NCI-H1930 (cell line): ENCODE measurements around the gene AMIGO1.

Source experiments
- DNase-seq, 2 experiments: peaks; one replicate each; lab custom pipeline; 2025; lab: John Stamatoyannopoulos, UW

Gene AMIGO1

GRCh38 chr1:109502364-109502851 is 7.1 kb downstream of the AMIGO1 start:
- no peak for DNase-seq

- no peak for DNase-seq
Measured at GRCh38 chr1:109501644-109502363, 7.7 kb downstream of the AMIGO1 start.

- no peak for DNase-seq
Measured at GRCh38 chr1:109500941-109501381, 8.6 kb downstream of the AMIGO1 start.

DNA sequence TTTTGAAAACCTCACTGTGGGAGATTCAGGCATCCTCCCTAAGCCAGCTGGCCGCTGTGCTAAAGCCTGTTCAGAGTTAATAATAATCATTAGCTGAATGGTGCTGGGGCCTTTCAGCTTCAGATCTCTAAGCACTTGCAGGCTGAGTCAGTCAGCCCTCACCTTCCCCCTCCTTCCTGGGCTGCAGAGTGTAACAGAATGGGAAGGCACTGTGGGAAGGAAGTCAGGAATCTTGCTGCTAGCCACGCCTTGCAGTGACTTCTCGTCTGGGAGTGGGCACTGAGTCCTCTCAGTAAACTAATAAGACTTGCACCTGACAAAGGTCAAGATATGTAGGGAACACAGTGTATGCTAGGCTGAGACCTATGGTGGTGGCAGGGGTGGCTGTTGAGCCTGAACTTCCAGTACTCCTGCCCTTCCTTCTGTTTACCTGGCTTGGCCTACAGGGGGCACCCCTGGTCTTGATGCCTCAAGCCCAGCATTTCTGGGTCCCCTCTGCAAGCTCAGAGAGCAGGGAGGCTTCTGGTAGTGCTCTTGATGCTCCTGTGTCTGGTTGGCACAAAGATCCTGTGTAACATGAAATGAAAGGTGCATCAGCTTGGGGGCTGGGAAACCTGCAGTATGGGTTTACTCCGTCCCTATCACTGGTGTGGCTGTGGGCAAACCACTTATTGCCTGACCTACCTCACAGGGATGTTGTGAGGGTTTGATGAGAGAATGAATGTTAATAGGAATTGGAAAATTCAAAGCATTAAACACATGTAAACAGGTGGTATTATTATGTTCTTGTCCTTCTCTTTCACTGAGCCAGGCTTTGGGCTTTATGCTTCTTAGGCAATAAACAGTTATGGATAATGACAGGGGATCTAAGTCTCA is 9.6 kb downstream of the AMIGO1 start:
- DNase-seq = no peak

GRCh38 chr1:109499081-109499480 is 10.4 kb downstream of the AMIGO1 start:
- DNase-seq = no peak

GRCh38 chr1:109498161-109498801 is 11.2 kb downstream of the AMIGO1 start:
- DNase-seq = no peak

- no peak for DNase-seq
Measured at GRCh38 chr1:109497449-109498160, 11.9 kb downstream of the AMIGO1 start.

DNA sequence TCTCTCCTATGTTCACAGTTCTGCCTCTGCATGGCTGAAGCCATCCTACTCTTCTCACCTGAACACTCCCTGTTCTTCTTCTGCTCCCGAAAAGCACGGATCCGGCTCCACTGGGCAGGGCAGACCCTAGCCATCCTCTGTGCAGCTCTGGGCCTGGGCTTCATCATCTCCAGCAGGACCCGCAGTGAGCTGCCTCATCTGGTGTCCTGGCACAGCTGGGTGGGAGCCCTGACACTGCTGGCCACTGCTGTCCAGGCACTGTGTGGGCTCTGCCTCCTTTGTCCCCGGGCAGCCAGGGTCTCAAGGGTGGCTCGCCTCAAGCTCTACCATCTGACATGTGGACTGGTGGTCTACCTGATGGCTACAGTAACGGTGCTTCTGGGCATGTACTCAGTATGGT is 13.8 kb downstream of the AMIGO1 start:
- no peak for DNase-seq

- peak; percentile 79 to 89 for DNase-seq
Measured at GRCh38 chr1:109493805-109494539, 15.6 kb downstream of the AMIGO1 start, which contains the start of gene CYB561D1. CYB561D1 (plus strand) TSS chr1:109494094; CDS start chr1:109494140, 46 bp downstream.

DNA sequence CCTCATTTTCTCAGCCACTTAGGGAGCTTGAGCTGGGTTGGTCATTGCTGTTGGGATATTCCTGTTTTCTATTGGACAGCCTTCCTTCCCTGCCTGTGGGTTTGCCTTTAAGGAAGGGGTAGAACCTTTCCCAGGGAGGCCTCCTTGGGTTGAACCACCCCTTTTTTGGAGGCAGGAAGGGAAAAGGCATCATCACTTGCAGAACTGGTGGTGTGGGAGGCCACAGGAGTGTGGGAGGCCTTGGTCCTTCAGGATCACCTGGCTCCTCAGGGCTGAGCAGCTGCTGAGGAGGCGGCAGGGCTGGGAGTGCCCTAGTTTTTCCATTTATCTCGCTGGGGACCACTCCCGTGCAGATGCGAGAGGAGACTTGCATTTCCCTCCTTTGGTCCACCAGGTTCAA is 16.3 kb downstream of the AMIGO1 start:
- DNase-seq = no peak

- no peak for DNase-seq
Measured at GRCh38 chr1:109492779-109493178, 16.7 kb downstream of the AMIGO1 start.

GRCh38 chr1:109491372-109491771 is 18.2 kb downstream of the AMIGO1 start:
- no peak for DNase-seq

DNA sequence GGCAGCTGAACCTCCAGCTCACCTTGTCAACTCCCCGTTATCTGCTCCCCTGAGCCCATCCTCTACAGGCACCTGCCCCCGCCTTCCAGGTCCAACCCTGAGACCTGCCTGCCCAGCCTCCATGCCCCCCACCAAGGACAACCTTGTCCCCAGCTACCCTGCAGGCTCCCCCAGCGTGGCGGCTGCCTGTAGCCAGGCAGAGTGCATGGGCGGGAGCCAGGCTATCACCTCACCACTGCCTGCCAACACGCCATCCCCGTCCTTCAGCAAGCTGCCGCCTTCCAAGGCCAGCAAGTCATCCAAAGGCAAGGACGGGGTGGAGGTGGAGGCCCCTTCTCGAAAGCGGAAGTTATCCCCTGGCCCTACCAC is 18.6 kb downstream of the AMIGO1 start:
- DNase-seq = no peak

DNA sequence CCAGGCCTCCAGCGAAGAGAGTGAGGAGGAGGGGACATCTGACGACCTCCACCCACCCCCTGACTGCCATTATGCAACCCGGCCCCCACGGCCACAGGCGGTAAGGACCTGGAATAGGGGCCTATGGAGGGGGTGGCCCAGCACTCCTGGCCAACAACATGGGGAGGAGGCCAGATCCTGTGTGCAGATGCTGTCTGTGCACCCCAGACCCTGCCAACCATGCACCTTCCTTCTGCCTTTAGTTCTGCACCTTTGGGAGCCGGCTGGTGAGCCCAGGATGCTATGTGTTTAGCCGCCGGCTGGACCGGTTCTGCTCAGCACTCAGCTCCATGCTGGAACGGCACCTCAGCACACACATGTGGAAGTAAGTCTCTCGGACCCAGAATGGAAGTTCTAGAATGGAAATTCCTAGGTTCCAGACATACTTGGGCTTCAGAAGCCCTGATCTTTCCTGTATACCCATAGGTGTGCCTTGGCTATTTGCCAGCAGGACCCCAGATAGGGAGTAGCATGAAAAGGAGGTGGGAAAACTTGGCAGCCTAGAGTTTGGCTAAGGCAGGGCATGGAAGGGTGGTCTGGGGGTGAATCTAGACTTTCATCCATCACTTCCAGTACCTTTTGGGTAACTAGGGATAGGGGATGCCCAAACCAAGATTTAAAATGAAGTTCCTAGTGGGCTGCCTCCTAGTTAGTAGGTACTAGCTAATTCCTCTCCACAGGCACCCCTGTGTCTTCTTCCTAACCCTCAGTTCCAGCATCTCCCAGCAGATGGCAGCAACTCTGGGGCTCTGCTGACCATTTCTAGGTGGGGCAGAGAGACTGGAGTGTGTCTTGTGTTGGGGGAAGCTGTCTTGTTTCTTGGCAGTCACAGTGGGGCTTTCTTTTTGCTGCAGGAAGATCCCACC is 19.2 kb downstream of the AMIGO1 start:
- peak in 1 of 2 experiments; percentile 27 for DNase-seq

GRCh38 chr1:109488696-109489095 is 20.8 kb downstream of the AMIGO1 start:
- DNase-seq = no peak

DNA sequence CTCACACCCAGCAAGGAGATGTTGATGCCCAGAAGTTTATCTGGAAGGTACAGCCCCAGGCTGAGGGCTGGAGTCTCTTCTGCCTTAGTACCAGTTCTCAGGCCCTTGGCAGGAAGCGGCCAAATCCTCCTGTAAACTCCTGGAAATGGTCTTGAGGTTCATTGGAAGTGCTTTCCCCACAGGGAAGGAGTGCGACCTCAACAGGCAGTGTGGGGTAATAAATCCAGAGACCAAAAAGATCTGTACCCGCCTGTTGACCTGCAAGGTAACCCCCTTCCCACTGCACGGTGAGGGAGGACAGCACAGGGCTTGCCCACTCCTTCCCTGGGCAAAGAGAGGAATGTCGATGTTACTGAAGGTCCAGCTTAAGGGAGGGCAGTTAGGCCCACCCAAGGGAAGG is 21.3 kb downstream of the AMIGO1 start:
- DNase-seq = no peak

GRCh38 chr1:109487261-109487660 is 22.3 kb downstream of the AMIGO1 start:
- no peak for DNase-seq

DNA sequence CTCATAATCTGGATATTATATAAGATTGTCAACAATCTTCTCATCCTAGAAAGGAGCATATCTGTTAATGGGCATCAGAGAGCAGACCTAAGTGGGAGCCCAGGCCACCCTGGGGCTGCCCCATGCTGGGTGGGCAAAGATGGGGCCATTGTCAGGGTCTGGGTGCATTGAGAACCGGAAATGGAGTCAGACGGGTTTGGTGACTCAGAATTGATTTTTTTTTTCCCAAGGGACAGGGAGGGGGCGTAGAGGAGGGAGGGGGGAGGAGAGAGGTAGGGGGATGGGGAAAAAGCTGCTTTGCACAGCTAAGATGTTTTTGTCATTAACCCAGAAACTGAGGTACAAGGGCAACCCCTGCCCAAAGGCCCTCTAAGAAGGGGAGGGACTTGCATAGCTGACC is 24.5 kb downstream of the AMIGO1 start:
- DNase-seq = no peak

- no peak for DNase-seq
Measured at GRCh38 chr1:109484519-109484975, 25.0 kb downstream of the AMIGO1 start.
